ENCODE measurements around the gene PDGFRB. TPM values are rescaled to one million over a fixed set of nuclear protein-coding genes. Genes with fewer than 3 reads are reported as not detected.

The PDGFRB gene
- total RNA-seq, 6 experiments from 2014 or later, result 6.8 to 19.5 (median 9.4) TPM

DNA sequence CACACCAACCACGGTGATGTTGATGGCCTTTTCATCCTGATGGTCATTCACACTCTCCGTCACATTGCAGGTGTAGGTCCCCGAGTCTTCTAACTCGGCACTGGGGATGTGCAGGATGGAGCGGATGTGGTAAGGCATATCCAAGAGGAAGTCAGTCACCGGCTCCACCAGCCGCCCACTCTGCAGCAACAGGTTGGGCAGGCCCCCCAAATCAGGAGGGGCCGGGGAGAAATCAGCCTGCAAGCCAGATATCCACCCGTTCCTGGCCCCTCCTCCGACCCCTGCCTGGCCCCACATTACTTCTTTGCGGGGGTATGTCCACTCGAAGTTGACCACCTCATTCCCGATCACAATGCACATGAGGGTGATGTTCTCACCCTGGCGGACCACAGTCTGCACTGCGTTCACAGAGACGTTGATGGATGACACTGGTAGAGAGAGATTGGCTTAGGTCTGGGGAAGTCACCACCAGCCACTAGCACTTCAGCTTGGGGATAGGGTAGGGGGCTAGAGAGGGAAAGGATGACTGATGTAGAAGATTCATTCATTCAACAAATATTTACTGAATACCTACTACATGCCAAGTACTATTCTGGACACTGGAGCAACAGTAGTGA is 22.0 kb downstream of the PDGFRB start:
- H3K36me3 ChIP-seq, result no peaks in the 10 kb centered on the region
- peaks cover 0 to 46% (median 24%) of the 10 kb centered on the region in 4 donors for H3K4me1 ChIP-seq
- 78% methylated on average over 8 of the region's 16 CpGs for WGBS (ENCODE audit: insufficient coverage, low coverage, low lambda C conversion rate, missing lambda C conversion rate)
- H3K9me3 ChIP-seq, result no peaks in the 10 kb centered on the region
- no peak for TF ChIP-seq CTCF (IDR thresholded peaks at IDR 0.05)
- no peak for TF ChIP-seq POLR2A (IDR thresholded peaks at IDR 0.05)
- H3K27me3 ChIP-seq, result no peaks in the 10 kb centered on the region
- DNase-seq, result peak in 1 of 3 donors; percentile 14
- no peak overlapping the region for H3K4me3 ChIP-seq
- no peak for ATAC-seq
- no peak overlapping the region for H3K27ac ChIP-seq
- intact Hi-C loops (cut with DNase I), result loop anchor here in 1 of 2 donors (10.0 kb wide), 1 partner anchor 81 kb away; no protein-coding TSS in a partner anchor

DNA sequence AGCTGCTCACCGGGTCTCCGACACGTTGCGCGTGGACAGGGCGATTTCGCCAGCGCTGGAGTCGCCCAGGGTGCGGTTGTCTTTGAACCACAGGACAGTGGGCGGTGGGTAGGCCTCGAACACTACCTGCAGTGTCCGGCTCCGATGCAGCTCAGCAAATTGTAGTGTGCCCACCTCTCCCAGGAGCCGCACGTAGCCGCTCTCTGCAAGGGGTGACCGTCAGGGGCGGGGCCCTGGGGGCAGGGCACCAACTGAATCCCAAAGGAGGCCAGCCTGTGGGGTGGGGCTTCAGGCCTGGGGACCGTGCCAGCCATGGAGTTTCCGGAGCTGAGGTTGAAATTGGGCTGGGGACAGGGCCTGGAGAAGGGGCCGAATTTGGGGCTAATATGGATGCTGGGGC is 22.9 kb downstream of the PDGFRB start:
- peaks cover 0 to 37% (median 15%) of the 10 kb centered on the region in 4 donors for H3K4me1 ChIP-seq
- H3K4me3 ChIP-seq, result no peak overlapping the region
- no CpG with 5 or more reads among the region's 22 CpGs for WGBS (ENCODE audit: insufficient coverage, low coverage, low lambda C conversion rate, missing lambda C conversion rate)
- ATAC-seq, result no peak
- H3K27ac ChIP-seq, result no peak overlapping the region
- no peak for DNase-seq
- intact Hi-C loops (cut with DNase I), result loop anchor here in 1 of 2 donors (10.0 kb wide), 1 partner anchor 82 kb away; no protein-coding TSS in a partner anchor
- H3K9me3 ChIP-seq, result no peaks in the 10 kb centered on the region
- no peak for TF ChIP-seq POLR2A (IDR thresholded peaks at IDR 0.05)
- no peak for TF ChIP-seq CTCF (IDR thresholded peaks at IDR 0.05)
- H3K27me3 ChIP-seq, result no peaks in the 10 kb centered on the region
- H3K36me3 ChIP-seq, result no peaks in the 10 kb centered on the region

- ATAC-seq, result no peak
Measured at GRCh38 chr5:150131978-150132694, 23.5 kb downstream of the PDGFRB start.

GRCh38 chr5:150131461-150131860 is 24.2 kb downstream of the PDGFRB start:
- Histone ChIP-seq H3K27me3 (no peaks in the 10 kb centered on the region), H3K9me3 (no peaks in the 10 kb centered on the region), H3K4me1 (peaks cover 0 to 25% (median 9%) of the 10 kb centered on the region in 4 donors), H3K4me3 (no peak overlapping the region), H3K36me3 (no peaks in the 10 kb centered on the region), H3K27ac (no peak overlapping the region)
- no peak for DNase-seq
- 68% methylated on average over 3 of the region's 4 CpGs for WGBS (ENCODE audit: insufficient coverage, low coverage, low lambda C conversion rate, missing lambda C conversion rate)
- intact Hi-C loops (cut with DNase I), result loop anchor here in 1 of 2 donors (10.0 kb wide), 1 partner anchor 83 kb away; no protein-coding TSS in a partner anchor
- no peak for ATAC-seq
- TF ChIP-seq CTCF (IDR thresholded peaks at IDR 0.05) (no peak), POLR2A (IDR thresholded peaks at IDR 0.05) (no peak)

More at GRCh38 chr5:150131978-150132694, 23.5 kb downstream of the PDGFRB start:
- H3K27ac ChIP-seq, result no peak overlapping the region
- TF ChIP-seq CTCF (IDR thresholded peaks at IDR 0.05), result no peak
- TF ChIP-seq POLR2A (IDR thresholded peaks at IDR 0.05), result no peak
- WGBS (ENCODE audit: insufficient coverage, low coverage, low lambda C conversion rate, missing lambda C conversion rate), result 56% methylated on average over 6 of the region's 12 CpGs
- H3K36me3 ChIP-seq, result no peaks in the 10 kb centered on the region
- intact Hi-C loops (cut with DNase I), result loop anchor here in 1 of 2 donors (10.0 kb wide), 1 partner anchor 83 kb away; no protein-coding TSS in a partner anchor
- no peak overlapping the region for H3K4me3 ChIP-seq
- no peaks in the 10 kb centered on the region for H3K27me3 ChIP-seq
- DNase-seq, result peak in 1 of 3 donors; percentile 47
- H3K4me1 ChIP-seq, result peaks cover 0 to 32% (median 13%) of the 10 kb centered on the region in 4 donors
- H3K9me3 ChIP-seq, result no peaks in the 10 kb centered on the region

All from right lobe of liver (tissue), 6 donors.